ENCODE measurements around the gene YJU2. TPM values are rescaled to one million over a fixed set of nuclear protein-coding genes. Genes with fewer than 3 reads are reported as not detected.

The YJU2 gene
- total and polyA plus RNA-seq, 8 donors, result 13.2 to 21.0 (median 17.8) TPM

DNA sequence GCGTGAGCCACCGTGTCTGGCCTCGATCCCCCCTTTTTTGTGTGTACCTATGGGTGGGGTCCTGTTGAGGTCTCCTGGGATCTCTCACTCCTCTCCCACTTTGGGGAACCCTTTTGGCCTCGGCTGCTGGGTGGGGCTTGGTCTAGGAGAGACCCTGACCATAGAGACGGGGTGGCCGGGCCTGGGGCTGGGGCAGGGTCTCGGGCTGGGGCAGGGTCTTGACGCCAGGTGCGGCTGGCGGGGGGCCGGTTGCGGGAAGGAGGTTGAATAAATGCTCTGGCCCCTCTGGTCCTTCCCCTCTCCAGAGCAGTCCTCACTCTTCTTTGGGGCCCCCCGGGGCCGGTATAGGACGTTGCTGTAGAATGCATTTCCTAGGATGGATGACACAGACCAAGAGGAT, 45.6 kb downstream of the YJU2 start:
- Histone ChIP-seq H3K9me3 (no peaks in the 10 kb centered on the region), H3K27me3 (peaks cover 0 to 71% of the 10 kb centered on the region in 2 donors), H3K4me1 (no peaks in the 10 kb centered on the region), H3K27ac (no peak overlapping the region), H3K4me3 (no peak overlapping the region), H3K36me3 (no peaks in the 10 kb centered on the region)
- DNase-seq (no peak), ATAC-seq (no peak)
- intact Hi-C loops (cut with DNase I), result no loop called here
- no peak for TF ChIP-seq CTCF (IDR thresholded peaks at IDR 0.05)

- TF ChIP-seq CTCF (IDR thresholded peaks at IDR 0.05), result no peak
- H3K27ac ChIP-seq, result no peak overlapping the region
- ATAC-seq, result no peak
- no peaks in the 10 kb centered on the region for H3K36me3 ChIP-seq
- intact Hi-C loops (cut with DNase I), result no loop called here
- H3K27me3 ChIP-seq, result peaks cover 0 to 70% of the 10 kb centered on the region in 2 donors
- H3K4me3 ChIP-seq, result no peak overlapping the region
- H3K9me3 ChIP-seq, result no peaks in the 10 kb centered on the region
- no peak for DNase-seq
- H3K4me1 ChIP-seq, result no peaks in the 10 kb centered on the region
Measured at GRCh38 chr19:4294389-4294788, 47.5 kb downstream of the YJU2 start.

- H3K27ac ChIP-seq, result no peak overlapping the region
- no peaks in the 10 kb centered on the region for H3K9me3 ChIP-seq
- intact Hi-C loops (cut with DNase I), result no loop called here
- no peaks in the 10 kb centered on the region for H3K4me1 ChIP-seq
- no peaks in the 10 kb centered on the region for H3K36me3 ChIP-seq
- no peak overlapping the region for H3K4me3 ChIP-seq
- DNase-seq (peak in 1 of 4 donors; percentile 39), ATAC-seq (no peak)
- TF ChIP-seq CTCF (IDR thresholded peaks at IDR 0.05), result no peak
- peaks cover 0 to 52% of the 10 kb centered on the region in 2 donors for H3K27me3 ChIP-seq
Measured at GRCh38 chr19:4295972-4296771, 49.3 kb downstream of the YJU2 start.

DNA sequence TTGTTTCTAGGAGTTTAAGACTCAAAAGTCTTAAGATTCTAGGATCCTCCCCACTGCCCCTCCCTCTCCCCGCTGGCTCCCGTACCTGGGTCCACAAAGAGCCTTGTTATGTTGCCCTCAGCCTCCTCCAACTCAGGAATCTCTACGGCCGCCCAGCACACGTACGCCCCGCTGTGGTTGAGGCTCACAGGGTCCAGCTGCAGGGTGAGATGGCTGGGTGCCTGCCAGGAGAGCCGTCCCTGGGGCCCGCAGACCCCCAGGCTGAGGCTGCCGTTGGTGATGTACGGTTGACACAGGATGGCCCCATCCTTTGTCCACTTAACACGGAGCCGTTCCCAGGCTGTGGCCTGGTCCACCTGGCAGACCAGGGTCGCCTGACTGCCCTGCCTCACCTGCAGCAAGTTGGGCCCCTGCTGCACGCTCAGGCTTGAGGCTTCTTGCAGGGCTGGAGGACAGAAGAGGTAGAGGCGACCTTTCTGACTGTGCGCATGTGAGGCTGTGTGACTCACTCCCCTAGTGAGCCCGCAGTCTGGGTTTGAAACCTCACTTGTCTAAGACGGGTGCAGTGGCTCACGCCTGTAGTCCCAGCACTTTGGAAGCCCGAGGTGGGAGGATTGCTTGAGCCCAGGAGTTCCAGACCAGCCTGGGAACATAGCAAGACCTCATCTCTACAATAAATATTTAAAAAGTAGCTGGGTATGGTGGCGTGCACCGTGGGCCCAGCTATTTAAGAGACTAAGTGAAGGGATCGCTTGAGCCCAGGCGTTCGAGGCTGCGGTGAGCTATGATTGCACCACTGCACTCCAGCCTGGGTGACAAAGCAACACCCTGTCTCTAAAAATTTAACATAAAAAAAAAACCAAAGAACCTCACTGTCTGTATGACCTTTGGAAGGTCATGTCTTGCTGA, 51.3 kb downstream of the YJU2 start:
- no peaks in the 10 kb centered on the region for H3K9me3 ChIP-seq
- DNase-seq (no peak), ATAC-seq (no peak)
- TF ChIP-seq CTCF (IDR thresholded peaks at IDR 0.05), result no peak
- no peaks in the 10 kb centered on the region for H3K4me1 ChIP-seq
- H3K27ac ChIP-seq, result no peak overlapping the region
- H3K4me3 ChIP-seq, result no peak overlapping the region
- intact Hi-C loops (cut with DNase I), result no loop called here
- peaks cover 0 to 42% of the 10 kb centered on the region in 2 donors for H3K27me3 ChIP-seq
- no peaks in the 10 kb centered on the region for H3K36me3 ChIP-seq

Data from left lung (tissue), 10 donors.